Measurements from ENCODE around the gene LTA4H.
A peak's percentile ranks its signal among the peaks of the same experiment; 100 is the strongest.
"Not testable (repeated sequence)": the region's sequence is repeated elsewhere in the genome, so short reads cannot be mapped to it uniquely, and the experiment has no call there.

The LTA4H gene

DNA sequence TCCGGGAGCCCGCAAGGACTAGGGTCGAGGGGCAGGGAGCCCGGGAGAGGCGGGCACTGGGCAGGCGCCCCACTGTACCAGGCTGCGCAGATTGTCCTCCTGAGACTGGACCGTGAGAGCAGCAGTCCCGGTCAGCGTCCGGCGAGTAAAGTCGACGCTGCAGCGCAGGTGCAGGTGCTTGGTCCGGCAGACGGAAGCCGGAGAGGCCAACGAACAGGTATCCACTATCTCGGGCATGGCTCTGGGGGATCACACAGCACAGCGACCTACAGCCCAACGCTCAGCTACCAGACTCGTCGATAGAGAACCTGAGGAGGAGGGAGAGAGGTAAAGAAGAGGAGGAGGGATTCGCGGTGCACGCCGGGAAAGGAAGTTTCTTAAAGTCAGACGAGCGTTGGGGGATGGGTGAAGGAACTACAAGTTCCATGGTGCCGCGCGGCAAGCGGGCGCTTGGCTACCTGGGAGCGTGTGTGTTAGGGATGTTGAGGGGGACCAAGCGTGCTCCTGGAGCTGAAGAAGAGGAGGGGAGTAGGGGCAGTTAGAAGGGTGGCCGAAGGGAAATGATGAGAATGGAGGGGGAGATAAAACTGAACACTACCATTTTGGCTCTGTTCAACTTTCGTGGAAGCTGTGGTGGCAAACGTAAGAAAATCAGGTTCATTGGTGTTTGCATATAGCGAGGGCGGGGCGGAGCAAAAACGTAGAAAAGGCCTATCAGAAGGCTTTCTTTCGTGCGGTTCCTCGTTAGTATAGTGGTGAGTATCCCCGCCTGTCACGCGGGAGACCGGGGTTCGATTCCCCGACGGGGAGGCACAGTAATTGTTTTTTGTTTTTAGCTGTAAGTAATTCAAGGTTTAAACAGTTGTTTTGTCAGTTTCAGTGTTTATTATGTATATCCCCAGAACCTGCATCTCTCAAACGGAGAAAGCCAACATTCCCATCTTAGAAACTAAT is at the start of gene LTA4H:
Gene LTA4H (minus strand): TSS at position 305 of the 954 bp plus-strand sequence. CDS start 68 bp downstream, at position 237.
- DNase-seq, result peak; percentile 64

DNA sequence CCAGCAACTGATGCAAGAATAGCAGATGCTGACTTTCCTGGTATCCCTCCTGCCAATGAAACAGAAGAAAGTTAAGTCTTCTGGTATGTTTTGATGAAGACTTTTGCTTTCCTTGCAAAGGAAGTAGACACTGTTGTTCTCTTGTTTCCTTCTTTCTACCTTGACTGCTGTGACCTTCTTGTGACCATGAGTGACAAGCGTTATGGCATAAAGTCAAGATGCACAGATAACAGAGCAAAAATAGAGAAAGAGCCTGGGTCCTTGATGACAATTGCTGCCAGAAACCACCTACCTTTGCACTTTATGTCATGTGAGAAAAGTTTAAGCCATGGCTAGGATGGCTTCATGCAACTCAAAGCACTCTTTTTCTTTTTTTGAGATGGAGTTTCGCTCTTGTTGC is 49.2 kb upstream of the LTA4H start:
- DNase-seq, result no peak

DNA sequence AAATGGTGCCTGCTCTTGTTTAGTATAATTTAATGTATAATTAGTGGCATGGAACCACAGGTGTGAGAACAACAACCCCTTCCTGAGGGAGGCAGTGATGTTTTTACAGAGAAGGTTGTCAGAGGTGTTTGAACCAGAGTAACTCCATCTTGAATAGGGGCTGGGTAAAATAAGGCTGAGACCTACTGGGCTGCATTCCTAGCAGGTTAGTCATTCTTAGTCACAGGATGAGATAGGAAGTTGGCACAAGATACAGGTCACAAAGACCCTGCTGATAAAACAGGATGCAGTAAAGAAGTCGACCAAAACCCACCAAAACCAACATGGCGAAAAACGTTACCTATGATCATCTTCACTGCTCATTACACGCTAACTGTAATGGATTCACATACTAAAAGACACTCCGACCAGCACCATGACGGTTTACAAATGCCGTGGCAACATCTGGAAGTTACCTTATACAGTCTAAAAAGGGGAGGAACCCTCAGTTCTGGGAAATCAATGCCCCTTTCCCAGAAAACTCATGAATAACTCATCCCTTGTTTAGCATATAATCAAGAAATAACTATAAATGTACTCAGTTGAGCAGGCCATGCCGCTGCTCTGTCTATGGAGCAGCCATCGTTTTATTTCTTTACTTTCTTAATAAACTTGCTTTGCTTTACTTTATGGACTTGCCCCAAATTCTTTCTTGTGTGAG is 47.8 kb upstream of the LTA4H start:
- DNase-seq, result no peak

DNA sequence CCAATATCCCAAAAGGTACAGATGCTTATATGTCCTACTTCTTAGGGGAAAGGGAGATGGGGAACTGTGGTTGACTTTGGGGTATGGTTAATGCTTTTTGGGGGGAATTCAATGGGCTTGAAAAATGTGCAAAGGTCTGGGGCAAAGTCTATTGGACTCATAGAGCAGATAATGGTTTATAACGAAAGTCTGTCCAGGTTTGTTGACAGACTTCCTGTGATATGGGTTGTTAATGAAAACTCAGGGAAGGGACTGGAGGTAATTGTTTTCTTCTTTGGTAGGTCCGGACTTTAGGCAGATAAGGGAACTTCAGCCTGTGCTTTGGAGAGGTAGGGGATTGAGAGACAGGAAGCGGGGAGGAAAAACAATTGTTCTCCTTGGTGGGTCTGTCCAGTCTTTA is 46.2 kb upstream of the LTA4H start:
- no peak for DNase-seq

DNA sequence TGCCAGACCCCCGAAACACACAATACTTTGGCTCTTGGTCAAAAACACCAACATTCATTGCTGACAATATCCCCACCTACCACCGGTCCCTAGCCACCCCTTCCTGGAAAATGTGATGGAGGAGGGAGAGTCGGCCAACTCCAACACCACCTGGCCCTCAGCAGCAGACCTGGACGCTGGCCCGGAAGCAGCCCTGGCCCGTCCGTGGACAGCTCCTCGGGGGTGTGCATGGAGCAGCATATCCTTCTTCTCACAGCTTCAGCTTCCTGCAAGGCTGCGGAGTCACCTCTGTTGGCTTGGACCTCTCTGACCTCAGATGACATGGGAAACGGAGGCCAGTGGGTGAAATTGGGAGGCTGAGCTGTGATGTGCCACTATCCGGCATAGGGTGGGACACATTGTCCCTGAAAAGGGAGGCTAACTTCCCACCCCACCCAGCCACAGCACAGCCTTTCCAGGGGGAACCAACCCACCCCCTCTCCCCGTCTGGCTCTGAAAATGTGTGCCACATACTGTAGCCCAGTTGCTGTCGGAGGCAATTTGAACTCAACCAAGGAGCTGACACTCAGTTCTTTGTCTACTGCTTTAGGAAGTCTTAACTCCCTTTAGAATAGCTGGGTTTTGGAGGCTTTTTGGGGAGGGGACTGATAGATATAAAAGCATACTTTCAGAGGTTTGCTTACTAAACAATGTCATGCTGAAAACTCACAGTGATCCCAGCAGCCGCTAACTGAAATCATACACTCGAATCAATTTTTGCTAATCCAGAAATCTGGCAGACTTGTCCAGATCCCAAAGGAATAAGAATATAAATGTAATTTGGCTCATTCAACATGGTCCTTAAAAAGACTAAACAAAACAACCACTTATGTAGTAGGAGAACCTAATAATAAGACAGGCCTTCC is 43.1 kb upstream of the LTA4H start:
- no peak for DNase-seq

DNA sequence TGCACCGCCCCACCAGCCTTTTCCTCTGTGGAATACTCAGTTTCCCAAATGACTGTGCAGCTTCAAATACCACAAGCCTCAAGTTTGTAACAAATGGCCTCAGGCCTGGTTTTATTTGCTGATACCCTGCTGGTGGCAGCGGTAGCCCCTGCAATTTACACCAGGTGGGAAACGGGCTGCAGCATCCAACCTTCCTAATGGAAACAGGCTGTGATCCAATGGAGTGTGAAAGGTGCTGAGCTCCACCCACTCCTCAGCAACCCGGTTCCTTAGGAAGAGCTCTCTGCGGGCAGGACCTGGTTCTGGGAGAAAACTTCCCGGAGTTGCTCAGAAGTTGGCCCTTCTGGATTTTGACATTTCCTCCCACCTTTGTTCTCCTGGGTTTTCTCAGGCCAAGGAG is 41.7 kb upstream of the LTA4H start:
- no peak for DNase-seq

DNA sequence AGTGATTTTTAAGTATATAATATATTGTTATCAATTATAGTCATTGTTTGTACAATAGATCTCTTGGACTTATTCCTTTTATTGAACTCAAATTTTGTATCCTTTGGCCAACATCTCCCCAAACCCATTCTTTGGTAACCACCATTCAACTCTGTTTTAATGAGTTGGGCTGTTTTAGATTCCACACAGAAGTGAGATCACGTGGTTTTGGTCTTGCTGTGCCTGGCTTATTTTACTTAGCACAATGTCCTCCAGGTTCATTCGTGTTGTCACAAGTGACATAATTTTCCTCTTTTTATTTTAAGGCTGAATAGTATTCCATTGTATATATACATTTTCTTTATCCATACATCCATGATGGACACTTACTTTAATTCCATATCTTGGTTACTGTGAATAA is 40.2 kb upstream of the LTA4H start:
- no peak for DNase-seq

DNA sequence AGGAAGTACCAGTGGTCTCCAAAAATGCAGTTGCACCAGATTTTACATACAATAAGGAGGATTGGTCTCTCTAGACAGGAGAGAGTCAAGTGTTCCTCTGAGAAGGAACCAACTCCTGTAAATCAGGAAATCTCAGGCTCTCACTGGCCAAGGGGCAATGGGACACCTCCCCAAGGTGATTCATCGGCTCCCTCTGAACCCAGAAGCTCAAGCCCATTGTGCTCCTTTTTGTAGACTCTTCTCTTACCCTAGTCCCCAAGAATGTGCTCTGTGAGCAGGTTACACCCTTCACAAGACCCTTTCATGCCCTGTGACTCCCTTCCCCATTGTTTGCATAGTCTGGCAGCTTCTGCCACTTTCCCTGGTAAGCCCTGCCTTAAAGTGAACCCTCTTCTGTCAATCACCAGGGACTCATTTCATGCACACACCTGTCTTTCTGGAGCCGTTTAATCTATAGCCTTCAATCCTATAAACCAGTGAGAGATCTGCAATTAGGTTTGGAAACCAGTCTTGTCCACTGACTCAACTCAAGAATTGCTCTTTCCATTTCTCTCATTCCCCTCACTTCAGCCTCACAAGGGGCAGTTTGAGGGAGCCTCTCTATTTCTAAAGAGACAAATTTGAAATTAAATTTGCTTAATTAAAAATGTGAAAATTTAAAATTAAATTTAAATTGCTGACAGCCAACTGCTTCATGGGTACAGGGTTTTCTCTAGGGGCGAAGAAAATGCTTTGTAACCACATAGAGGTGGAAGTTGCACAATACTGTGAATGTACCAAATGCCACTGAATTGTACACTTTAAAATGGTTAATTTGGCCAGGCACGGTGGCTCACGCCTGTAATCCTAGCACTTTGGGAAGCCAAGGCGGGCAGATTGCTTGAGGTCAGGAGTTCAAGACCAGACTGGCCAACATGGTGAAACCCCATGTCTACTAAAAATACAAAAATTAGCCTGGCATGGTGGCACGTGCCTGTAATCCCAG is 38.3 kb upstream of the LTA4H start:
- DNase-seq, result no peak

DNA sequence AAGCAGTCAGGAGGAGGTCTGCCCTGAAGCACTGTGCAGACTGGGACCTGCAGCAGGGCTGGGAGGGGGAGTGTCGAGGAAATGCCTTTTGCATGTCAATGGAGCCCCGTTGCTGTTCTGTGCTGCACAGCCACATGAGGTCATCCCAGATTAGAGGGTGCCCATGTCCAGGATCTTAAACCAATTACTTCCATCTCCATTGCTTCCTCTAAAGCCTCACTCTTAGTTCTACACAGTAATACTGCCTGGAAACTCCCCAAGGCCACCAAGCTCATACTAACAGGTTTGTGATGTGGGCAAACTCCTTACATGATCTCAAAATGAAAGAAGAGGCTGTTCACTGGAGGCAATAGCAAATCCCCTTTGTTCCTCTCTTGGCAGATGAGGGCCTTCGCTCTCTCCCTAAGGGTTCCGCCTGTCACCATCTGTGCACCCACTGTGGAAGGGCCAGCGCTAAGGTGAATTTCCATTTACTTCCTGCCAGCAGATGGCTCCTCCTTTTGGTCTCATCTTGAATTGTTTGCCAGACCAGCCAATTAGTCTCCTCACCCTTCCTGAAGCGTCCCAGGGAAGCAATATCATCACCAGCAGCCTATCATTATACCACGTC is 35.4 kb upstream of the LTA4H start:
- DNase-seq, result no peak

DNA sequence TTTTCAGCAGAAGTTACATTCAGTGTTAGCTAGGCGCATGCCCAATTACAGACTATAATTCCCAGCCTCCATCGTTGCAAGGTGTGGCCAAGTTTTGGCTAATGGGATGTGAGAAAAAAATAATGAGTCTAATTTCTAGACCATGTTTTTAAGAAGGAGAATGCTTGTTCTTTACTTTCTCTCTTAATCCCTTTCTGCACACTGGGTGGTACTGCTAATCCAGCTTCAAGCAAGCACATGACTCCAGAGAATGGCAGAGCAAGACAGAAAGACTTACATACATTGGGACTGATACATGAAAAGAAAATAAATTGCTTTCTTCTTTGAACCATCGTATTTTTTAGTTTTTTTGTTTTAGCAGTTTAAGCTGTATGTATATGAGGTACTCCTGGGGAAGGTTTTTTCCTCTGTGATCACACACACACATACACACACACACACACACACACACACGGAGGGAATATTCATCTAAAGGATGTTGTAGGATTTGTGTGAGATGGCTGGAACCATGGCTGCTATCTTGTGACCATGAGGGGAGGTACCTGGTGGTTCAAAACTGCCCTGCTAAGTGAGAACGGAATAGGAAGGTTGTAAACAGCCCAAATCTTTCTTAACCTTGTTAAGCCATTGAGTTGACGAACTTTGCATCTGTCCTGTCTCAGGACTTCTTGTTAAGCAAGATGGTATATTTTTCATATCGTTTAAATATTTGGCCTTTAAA is 34.3 kb upstream of the LTA4H start:
- no peak for DNase-seq

DNA sequence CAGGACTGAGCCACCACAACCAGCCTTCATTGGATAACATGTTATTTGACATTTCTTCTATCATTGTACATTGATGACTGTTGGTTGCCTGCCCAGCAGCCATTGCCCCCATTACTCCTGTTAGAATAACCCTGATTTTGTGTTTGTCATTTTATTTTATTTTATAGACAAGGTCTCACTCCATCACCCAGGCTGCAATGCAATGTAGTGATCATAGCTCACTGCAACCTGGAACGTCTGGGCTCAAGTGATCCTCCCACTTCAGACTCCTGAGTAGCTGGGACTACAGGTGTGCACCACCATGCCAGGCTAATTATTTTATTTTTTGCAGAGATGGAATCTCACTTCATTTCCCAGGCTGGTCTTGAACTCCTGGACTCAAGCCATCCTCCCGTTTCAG is 33.2 kb upstream of the LTA4H start:
- no peak for DNase-seq

DNA sequence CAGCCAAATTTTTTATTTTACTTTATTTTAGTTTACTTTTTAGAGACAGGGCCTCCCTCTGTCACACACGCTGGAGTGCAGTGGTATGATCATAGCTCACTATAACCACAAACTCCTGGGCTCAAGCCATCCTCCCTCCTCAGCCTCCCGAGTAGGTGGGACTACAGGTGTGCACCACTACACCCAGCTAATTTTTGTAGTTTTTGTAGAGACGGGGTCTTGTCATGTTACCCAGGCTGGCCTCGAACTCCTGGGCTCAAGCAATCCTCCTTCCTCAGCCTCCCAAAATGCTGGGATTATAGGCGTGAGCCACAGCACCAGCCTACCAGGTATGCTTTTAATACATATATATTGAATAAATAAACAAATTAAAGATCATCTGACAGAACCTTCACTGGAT is 32.7 kb upstream of the LTA4H start:
- DNase-seq, result no peak

DNA sequence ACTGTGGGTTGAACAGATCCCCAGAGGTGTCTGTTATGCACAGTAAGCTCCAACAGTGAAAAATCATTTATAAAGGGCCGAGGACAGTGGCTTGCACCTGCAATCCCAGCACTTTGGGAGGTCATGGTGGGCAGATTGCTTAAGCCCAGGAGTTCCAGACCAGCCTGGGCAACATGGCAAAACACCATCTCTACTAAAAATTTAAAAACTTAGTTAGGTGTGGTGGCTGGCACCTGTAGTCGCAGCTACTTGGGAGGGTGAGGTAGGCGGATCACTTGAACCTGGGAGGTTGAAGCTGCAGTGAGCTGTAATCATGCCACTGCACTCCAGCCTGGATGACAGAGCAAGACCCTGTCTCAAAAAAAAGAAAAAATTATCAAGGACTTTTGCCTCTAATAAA is 30.4 kb upstream of the LTA4H start:
- not testable (repeated sequence) for DNase-seq

DNA sequence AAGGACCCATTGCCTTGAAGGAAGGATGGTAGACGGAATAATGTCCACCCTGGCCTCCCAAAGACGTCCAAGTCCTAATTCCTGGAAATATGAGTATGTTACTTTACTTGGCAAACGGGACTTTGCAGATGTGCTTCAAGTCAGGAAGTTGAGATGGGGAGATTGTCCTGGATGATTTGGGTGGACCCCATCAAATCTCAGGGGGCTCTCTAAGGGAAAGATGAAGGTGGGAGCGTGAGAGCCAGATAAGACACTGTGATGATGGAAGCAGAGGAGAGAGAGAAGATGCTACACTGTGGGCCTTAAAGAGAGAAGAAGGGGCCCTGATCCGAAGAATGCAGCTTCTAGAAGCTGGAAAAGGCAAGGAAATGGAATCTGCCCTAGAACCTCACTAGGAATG is 29.6 kb upstream of the LTA4H start:
- no peak for DNase-seq

DNA sequence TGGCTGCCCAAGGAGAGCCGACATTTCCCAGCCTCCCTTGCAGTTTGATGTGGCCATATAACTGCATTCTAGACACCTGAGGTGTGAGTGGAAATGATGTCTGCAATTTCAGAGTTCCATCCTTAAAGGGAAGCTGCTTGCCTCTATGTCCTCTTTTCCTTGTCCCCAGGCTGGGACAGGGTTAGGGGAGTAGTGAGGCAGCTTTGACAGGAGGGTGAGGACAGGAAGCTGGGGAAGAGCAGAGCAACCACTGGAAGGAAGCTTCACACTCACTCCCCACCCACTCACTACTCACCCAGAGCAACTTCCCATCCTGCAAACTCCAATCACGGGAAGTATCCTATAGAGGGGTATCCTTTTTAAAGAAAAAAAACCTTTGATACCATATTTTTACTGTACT is 28.9 kb upstream of the LTA4H start:
- DNase-seq, result no peak

DNA sequence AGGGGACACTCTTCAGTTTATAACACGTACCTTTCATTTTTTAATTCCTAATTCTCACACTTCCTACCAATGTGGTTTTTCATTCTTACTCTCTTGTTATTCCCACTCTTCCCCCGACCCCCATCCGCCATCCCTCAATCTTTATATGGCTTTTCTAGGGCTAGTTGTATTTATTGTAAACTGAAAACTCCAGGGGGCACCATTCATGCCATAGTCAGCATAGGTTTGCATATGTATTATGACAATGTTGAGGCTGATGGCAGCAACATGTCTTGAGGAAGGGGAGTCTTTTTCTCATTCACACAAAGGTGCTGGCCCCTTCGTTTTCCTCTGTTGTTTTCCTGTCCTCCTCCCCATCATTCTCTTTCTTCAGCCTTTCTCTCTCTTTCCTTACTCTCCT is 27.7 kb upstream of the LTA4H start:
- DNase-seq, result peak; percentile 29

DNA sequence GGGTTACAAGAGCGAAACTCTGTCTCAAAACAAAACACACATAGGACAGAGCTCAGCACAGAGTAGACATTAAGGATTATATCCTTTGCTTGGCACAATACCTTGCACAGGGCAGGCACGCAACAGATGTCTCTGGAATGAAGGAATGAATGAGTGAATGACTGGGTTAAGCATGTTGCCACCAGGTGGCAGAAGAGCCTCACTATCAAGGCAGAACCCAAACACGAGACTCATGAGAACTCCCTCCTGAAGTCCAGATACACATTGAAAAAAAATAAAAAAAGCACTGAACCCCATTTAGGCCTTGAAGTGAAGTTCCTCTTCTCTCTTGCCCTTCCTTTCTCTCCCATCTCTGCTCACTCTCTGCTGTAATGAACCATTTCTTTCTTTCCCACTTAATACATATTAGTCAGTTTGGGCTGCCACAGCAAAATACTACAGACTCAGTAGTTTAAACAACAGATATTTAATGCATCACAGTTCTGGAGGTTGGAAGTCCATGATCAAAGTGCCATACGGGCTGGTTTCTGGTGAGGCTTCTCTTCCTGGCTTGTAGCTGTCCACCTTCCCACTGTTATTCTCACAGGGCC is 26.6 kb upstream of the LTA4H start:
- peak; percentile 46 for DNase-seq

DNA sequence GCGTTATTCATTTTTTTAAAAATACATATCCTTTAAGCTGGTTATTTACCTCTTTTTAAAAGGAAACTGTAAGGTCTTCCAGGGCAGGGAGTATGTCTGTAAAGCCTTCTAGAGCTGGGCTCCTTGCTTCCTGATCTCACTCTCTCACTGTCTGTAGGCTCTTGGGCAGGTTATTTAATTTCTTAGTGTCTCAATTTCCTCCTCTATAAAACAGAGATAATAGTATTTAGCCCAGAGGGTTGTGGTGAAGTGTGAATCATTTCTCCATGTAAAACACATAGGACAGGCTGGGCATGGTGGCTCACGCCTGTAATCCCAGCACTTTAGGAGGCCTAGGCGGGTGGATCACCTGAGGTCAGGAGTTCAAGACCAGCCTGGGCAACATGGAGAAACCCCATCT is 25.9 kb upstream of the LTA4H start:
- no peak for DNase-seq

DNA sequence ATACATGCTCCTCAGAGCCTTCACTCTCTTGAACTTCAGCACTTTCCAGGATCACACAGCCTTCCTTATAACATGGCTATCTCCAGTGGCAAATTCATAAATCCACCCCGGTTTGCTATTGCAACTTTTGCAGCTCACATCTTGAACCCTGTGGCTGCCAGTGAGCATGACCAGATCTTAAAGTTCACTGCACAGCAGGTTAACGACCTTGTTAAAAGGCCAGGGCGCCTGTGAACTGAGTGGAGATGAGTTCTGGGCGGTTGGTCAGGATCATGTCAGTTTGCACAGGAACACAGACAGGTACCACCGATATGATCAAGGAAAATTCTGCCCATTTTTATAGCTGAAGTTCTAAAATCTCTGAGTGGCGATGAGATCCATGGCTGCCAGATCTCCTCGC is 24.7 kb upstream of the LTA4H start:
- DNase-seq, result no peak

DNA sequence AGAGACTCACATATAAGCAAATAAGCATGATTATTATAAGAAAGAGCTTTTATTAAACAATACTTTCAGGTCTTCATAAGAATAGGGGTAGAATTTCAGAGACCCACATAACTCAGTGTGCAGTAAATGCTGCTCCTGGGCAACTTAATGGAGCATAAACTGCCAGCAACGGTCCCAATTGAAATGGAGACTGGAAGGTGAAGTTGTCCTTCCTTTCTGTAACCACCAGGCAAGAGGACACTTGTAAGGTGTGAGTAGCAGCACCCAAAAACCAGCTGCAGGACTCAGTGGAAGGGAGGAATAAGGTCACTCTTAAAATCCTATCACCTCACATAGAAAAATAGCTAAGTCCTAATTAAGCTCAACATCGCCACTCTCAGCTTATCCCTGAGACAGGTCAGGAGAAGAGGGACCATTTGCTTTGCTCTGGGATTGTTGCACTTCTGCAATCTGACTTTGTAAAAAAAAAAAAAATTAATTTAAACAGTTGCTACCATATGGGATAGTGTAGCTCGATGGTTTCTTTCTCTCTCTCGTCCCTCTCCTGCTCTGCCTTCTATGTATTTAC is 22.7 kb upstream of the LTA4H start:
- no peak for DNase-seq
